WTC11 (cell line): Measurements from ENCODE around the gene COG8. TPM values are rescaled to one million over a fixed set of nuclear protein-coding genes. Genes with fewer than 3 reads are reported as not detected.

Source experiments
- ATAC-seq: fragments of 200-7000 bp; cut with Tn5 transposase; 2 replicates; pipeline ENCODE4 v1.10.0; 2021; ENCODE audit warnings: mild to moderate bottlenecking, moderate library complexity
- CTCF ChIA-PET: fragments of 300-600 bp; sonication (Branson Sonifier 250); formaldehyde crosslinking; loops from one replicate; lab custom pipeline; 2021; ENCODE audit warnings: antibody characterized with exemption; lab: Charles Lee
- POLR2A ChIA-PET: fragments of 350-600 bp; sonication (Branson Sonifier 250); formaldehyde crosslinking; loops from one replicate; lab custom pipeline; 2021; ENCODE audit warnings: antibody characterized with exemption; lab: Charles Lee
- DNase-seq: peaks from one replicate; pipeline ENCODE4 v3.0.0; 2021; ENCODE audit warnings: low spot score
- H3K27ac Mint-ChIP-seq: 2 replicates; pipeline ENCODE4 v1.8.0; 2021; ENCODE audit warnings: mixed read lengths
- H3K27me3 Mint-ChIP-seq: 2 replicates; pipeline ENCODE4 v1.8.0; 2021; ENCODE audit warnings: low read depth, mild to moderate bottlenecking, moderate library complexity, mixed read lengths
- H3K36me3 Mint-ChIP-seq: 2 replicates; pipeline ENCODE4 v1.8.0; 2021; ENCODE audit warnings: mixed read lengths
- H3K4me1 Mint-ChIP-seq: 2 replicates; pipeline ENCODE4 v1.8.0; 2022; ENCODE audit warnings: mixed read lengths
- H3K4me3 Mint-ChIP-seq: 2 replicates; pipeline ENCODE4 v1.8.0; 2021; ENCODE audit warnings: mild to moderate bottlenecking, moderate library complexity, mixed read lengths
- H3K9me3 Mint-ChIP-seq: 2 replicates; pipeline ENCODE4 v1.8.0; 2021; ENCODE audit warnings: mixed read lengths
- ATF1 ChIP-seq: sonication (generic); formaldehyde crosslinking; IDR thresholded peaks from 2 replicates; pipeline ENCODE4 v1.8.1; 2023; ENCODE audit warnings: mild to moderate bottlenecking, moderate library complexity, missing genetic modification reagents
- CREM ChIP-seq: sonication (generic); formaldehyde crosslinking; IDR thresholded peaks from 2 replicates; pipeline ENCODE4 v1.8.1; 2022; ENCODE audit warnings: mild to moderate bottlenecking, missing genetic modification reagents, moderate library complexity
- ELF4 ChIP-seq: sonication (generic); formaldehyde crosslinking; IDR thresholded peaks from 2 replicates; pipeline ENCODE4 v1.8.1; 2022; ENCODE audit warnings: low read depth, mild to moderate bottlenecking, moderate library complexity, missing genetic modification reagents
- ERG ChIP-seq: fragments of 250-450 bp; sonication (Bioruptor Pico); IDR thresholded peaks from 2 replicates; pipeline ENCODE4 v1.8.0; 2021; ENCODE audit warnings: mild to moderate bottlenecking
- ETV6 ChIP-seq: sonication (generic); formaldehyde crosslinking; IDR thresholded peaks from 2 replicates; pipeline ENCODE4 v1.8.1; 2022; ENCODE audit warnings: mild to moderate bottlenecking, missing genetic modification reagents
- FOXP1 ChIP-seq: sonication (generic); formaldehyde crosslinking; IDR thresholded peaks from 2 replicates; pipeline ENCODE4 v1.8.0; 2022; ENCODE audit warnings: missing genetic modification reagents, mild to moderate bottlenecking, moderate library complexity, borderline replicate concordance
- FOXP4 ChIP-seq: sonication (generic); formaldehyde crosslinking; IDR thresholded peaks from 2 replicates; pipeline ENCODE4 v1.8.0; 2022; ENCODE audit warnings: mild to moderate bottlenecking, missing genetic modification reagents
- HMGA2 ChIP-seq: fragments of 250-450 bp; sonication (Bioruptor Pico); IDR thresholded peaks from 2 replicates; pipeline ENCODE4 v1.4.0; 2021; ENCODE audit warnings: mild to moderate bottlenecking, moderate library complexity
- JAZF1 ChIP-seq: fragments of 250-450 bp; sonication (Bioruptor Pico); IDR thresholded peaks from 2 replicates; pipeline ENCODE4 v1.9.0; 2021; ENCODE audit warnings: moderate library complexity, mild to moderate bottlenecking, inconsistent platforms
- KAT7 ChIP-seq: sonication (generic); formaldehyde crosslinking; IDR thresholded peaks from 2 replicates; pipeline ENCODE4 v1.8.1; 2023; ENCODE audit warnings: missing genetic modification reagents, mild to moderate bottlenecking, borderline replicate concordance
- NR1H2 ChIP-seq: sonication (generic); formaldehyde crosslinking; IDR thresholded peaks from 2 replicates; pipeline ENCODE4 v1.9.0; 2021; ENCODE audit warnings: mild to moderate bottlenecking, moderate library complexity, missing genetic modification reagents
- RORB ChIP-seq: fragments of 250-450 bp; sonication (Bioruptor Pico); IDR thresholded peaks from 2 replicates; pipeline ENCODE4 v1.9.0; 2021; ENCODE audit warnings: mild to moderate bottlenecking
- STAT6 ChIP-seq: sonication (generic); formaldehyde crosslinking; conservative IDR thresholded peaks from 2 replicates; pipeline ENCODE4 v1.8.1; 2023; ENCODE audit warnings: mild to moderate bottlenecking, low read depth, missing genetic modification reagents, moderate library complexity
- TEAD1 ChIP-seq: sonication (generic); formaldehyde crosslinking; IDR thresholded peaks from 2 replicates; pipeline ENCODE4 v1.8.0; 2022; ENCODE audit warnings: mild to moderate bottlenecking, missing genetic modification reagents
- TP53 ChIP-seq: sonication (generic); formaldehyde crosslinking; IDR thresholded peaks from 2 replicates; pipeline ENCODE4 v1.8.1; 2023; ENCODE audit warnings: mild to moderate bottlenecking, missing genetic modification reagents
- ZMAT4 ChIP-seq: fragments of 250-450 bp; sonication (Bioruptor Pico); IDR thresholded peaks from 2 replicates; pipeline ENCODE4 v1.9.0; 2021; ENCODE audit warnings: mild to moderate bottlenecking
- ZNF121 ChIP-seq: sonication (generic); formaldehyde crosslinking; IDR thresholded peaks from 2 replicates; pipeline ENCODE4 v1.8.0; 2023; ENCODE audit warnings: missing genetic modification reagents
- ZNF219 ChIP-seq: sonication (generic); formaldehyde crosslinking; IDR thresholded peaks from 2 replicates; pipeline ENCODE4 v1.8.0; 2023; ENCODE audit warnings: missing genetic modification reagents, mild to moderate bottlenecking, borderline replicate concordance
- ZNF423 ChIP-seq: fragments of 250-450 bp; sonication (Bioruptor Pico); IDR thresholded peaks from 2 replicates; pipeline ENCODE4 v2.1.2; 2022; ENCODE audit warnings: mild to moderate bottlenecking, moderate library complexity
- total RNA-seq: library from RNA; stranded (reverse); gene quantifications from 3 replicates; pipeline ENCODE4 v1.2.3, GENCODE V29; 2021
- TF ChIP-seq, protein P1 (sequence below): sonication (generic); formaldehyde crosslinking; IDR thresholded peaks from 2 replicates; pipeline ENCODE4 v1.8.1; 2023; ENCODE audit warnings: mild to moderate bottlenecking, missing genetic modification reagents
- TF ChIP-seq, protein P2 (sequence below): sonication (generic); formaldehyde crosslinking; conservative IDR thresholded peaks from 2 replicates; pipeline ENCODE4 v1.8.1; 2022; ENCODE audit warnings: mild to moderate bottlenecking, missing genetic modification reagents
- TF ChIP-seq, protein P3 (sequence below): sonication (generic); formaldehyde crosslinking; IDR thresholded peaks from 2 replicates; pipeline ENCODE4 v1.8.0; 2023; ENCODE audit warnings: missing genetic modification reagents
- TF ChIP-seq, protein P4 (sequence below): fragments of 250-450 bp; sonication (Bioruptor Pico); IDR thresholded peaks from 2 replicates; pipeline ENCODE4 v2.1.2; 2022; ENCODE audit warnings: mild to moderate bottlenecking, moderate library complexity
- TF ChIP-seq, protein P5 (sequence below): fragments of 250-450 bp; sonication (Bioruptor Pico); IDR thresholded peaks from 2 replicates; pipeline ENCODE4 v1.9.0; 2021; ENCODE audit warnings: moderate library complexity, mild to moderate bottlenecking, inconsistent platforms, borderline replicate concordance

The COG8 gene
- total RNA-seq, 1 experiment from 2014 or later = 56.5 TPM

GRCh38 chr16:69330286-69331109 is 8.9 kb downstream of the COG8 start, which contains the start of gene PDF:
PDF (minus strand) TSS chr16:69330588; CDS start chr16:69330570, 18 bp downstream.
- peak; percentile 96 for ATAC-seq
- H3K4me1 Mint-ChIP-seq = peaks cover 22% of the 10 kb centered on the region
- H3K27ac Mint-ChIP-seq = peak within 1 kb of the TSS; percentile 91; the same call in 1 of the 2 replicates
- CTCF ChIA-PET = interaction anchor here (0.5 kb wide), 1 partner anchor 203 kb away, joined by 3 read pairs; no protein-coding TSS in a partner anchor
- no peaks in the 10 kb centered on the region for H3K9me3 Mint-ChIP-seq
- POLR2A ChIA-PET = interaction anchor here (0.5 to 1.1 kb wide), 9 partner anchors 8 to 1817 kb away, joined by 3 to 5 read pairs (median 3); partner anchors contain the start of genes COG8 and NIP7
- peak; percentile 95 for DNase-seq
- H3K4me3 Mint-ChIP-seq = peak within 1 kb of the TSS; percentile 85
- H3K27me3 Mint-ChIP-seq = no peaks in the 10 kb centered on the region
- peaks cover 61% of the 10 kb centered on the region for H3K36me3 Mint-ChIP-seq
- TF ChIP-seq NR1H2 (no peak), ZNF219 (peak; percentile 72; the same call in 1 of the 2 replicates), HMGA2 (no peak), STAT6 (CRISPR knock-in tag) (no peak), TEAD1 (CRISPR knock-in tag) (peak; percentile 42; the same call in 1 of the 2 replicates), ZNF423 (CRISPR knock-in tag) (no peak), FOXP4 (CRISPR knock-in tag) (peak; percentile 36; the same call in 1 of the 2 replicates), CREM (peak; percentile 57; the same call in 1 of the 2 replicates), RORB (CRISPR knock-in tag) (no peak), TP53 (no peak), ZMAT4 (CRISPR knock-in tag) (peak; percentile 94), ETV6 (CRISPR knock-in tag) (no peak), ATF1 (CRISPR knock-in tag) (0 out of 2 replicates have a peak, but pooled peaks have one; percentile 12), FOXP1 (CRISPR knock-in tag) (0 out of 2 replicates have a peak, but pooled peaks have one; percentile 74), KAT7 (CRISPR knock-in tag) (peak; percentile 42; the same call in 1 of the 2 replicates), JAZF1 (CRISPR knock-in tag) (no peak), ZNF121 (CRISPR knock-in tag) (peak; percentile 22; the same call in 1 of the 2 replicates), ERG (CRISPR knock-in tag) (no peak), ELF4 (CRISPR knock-in tag) (0 out of 2 replicates have a peak, but pooled peaks have one; percentile 84)
- TF ChIP-seq, protein P1, sequence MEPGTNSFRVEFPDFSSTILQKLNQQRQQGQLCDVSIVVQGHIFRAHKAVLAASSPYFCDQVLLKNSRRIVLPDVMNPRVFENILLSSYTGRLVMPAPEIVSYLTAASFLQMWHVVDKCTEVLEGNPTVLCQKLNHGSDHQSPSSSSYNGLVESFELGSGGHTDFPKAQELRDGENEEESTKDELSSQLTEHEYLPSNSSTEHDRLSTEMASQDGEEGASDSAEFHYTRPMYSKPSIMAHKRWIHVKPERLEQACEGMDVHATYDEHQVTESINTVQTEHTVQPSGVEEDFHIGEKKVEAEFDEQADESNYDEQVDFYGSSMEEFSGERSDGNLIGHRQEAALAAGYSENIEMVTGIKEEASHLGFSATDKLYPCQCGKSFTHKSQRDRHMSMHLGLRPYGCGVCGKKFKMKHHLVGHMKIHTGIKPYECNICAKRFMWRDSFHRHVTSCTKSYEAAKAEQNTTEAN (CRISPR knock-in tag) = peak; percentile 60; the same call in 1 of the 2 replicates
- TF ChIP-seq, protein P2, sequence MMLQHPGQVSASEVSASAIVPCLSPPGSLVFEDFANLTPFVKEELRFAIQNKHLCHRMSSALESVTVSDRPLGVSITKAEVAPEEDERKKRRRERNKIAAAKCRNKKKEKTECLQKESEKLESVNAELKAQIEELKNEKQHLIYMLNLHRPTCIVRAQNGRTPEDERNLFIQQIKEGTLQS (CRISPR knock-in tag) = no peak
- TF ChIP-seq, protein P3, sequence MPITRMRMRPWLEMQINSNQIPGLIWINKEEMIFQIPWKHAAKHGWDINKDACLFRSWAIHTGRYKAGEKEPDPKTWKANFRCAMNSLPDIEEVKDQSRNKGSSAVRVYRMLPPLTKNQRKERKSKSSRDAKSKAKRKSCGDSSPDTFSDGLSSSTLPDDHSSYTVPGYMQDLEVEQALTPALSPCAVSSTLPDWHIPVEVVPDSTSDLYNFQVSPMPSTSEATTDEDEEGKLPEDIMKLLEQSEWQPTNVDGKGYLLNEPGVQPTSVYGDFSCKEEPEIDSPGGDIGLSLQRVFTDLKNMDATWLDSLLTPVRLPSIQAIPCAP = no peak
- TF ChIP-seq, protein P4, sequence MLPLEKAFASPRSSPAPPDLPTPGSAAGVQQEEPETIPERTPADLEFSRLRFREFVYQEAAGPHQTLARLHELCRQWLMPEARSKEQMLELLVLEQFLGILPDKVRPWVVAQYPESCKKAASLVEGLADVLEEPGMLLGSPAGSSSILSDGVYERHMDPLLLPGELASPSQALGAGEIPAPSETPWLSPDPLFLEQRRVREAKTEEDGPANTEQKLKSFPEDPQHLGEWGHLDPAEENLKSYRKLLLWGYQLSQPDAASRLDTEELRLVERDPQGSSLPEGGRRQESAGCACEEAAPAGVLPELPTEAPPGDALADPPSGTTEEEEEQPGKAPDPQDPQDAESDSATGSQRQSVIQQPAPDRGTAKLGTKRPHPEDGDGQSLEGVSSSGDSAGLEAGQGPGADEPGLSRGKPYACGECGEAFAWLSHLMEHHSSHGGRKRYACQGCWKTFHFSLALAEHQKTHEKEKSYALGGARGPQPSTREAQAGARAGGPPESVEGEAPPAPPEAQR (CRISPR knock-in tag) = no peak
- TF ChIP-seq, protein P5, sequence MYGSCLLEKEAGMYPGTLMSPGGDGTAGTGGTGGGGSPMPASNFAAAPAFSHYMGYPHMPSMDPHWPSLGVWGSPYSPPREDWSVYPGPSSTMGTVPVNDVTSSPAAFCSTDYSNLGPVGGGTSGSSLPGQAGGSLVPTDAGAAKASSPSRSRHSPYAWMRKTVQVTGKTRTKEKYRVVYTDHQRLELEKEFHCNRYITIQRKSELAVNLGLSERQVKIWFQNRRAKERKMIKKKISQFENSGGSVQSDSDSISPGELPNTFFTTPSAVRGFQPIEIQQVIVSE (CRISPR knock-in tag) = no peak
